GM18873 (cell line): ENCODE measurements around the gene CXCL5.
"Not testable (repeated sequence)": the region's sequence is repeated elsewhere in the genome, so short reads cannot be mapped to it uniquely, and the experiment has no call there.

Experiments used
- ATAC-seq: cut with Tn5 transposase; IDR thresholded peaks from one replicate; pipeline ENCODE4 v1.9.1; 2021; ENCODE audit warnings: mild to moderate bottlenecking, moderate library complexity, moderate number of reproducible peaks; ENCODE audit not compliant: unreplicated experiment, low FRiP score

The CXCL5 gene

DNA sequence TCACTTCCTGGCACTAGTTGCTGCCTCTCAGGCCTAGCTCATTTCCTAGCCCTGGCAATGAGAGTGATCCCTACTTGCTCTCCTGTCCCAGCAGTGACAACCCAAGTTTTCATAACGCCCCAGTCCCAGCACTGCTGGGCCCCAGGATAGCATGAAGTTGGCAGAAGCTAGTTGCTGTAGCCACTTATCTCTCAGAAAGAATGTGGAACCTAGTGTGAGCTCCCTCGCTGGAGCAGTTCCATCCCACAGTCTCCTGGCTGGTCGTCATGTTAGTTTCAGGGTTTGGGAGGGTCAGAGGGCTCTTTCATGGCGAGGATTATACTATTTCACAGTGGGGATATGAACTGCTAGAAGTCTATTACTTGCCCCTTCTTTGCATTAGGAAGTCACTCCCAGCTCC lies 21.8 kb downstream of the CXCL5 start:
- ATAC-seq, result no peak

- no peak for ATAC-seq
These were observed 22.3 kb downstream of the CXCL5 start for GRCh38 chr4:73976217-73976616.

DNA sequence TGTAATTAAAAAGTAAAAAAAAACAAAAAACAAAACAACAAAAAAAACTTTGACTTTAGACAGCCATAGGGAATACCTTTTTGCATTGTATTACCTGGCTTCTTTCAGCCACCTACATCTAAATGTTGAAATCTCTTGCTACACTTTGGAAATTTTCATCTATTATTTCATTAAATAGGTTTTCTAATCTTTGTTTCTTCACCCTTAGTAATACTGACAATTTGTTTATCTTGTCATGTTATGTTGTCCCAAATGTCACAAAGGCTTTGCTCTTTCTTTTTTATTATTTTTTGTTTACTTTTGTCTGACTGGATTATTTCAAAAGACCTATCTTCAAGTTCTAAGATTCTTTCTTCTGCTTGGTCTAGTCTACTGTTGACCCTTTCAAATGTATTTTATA lies 24.1 kb downstream of the CXCL5 start:
- ATAC-seq, result no peak

- no peak for ATAC-seq
These were observed 27.5 kb downstream of the CXCL5 start for GRCh38 chr4:73970945-73971344.

GRCh38 chr4:73970011-73970410 lies 28.5 kb downstream of the CXCL5 start:
- ATAC-seq, result no peak

DNA sequence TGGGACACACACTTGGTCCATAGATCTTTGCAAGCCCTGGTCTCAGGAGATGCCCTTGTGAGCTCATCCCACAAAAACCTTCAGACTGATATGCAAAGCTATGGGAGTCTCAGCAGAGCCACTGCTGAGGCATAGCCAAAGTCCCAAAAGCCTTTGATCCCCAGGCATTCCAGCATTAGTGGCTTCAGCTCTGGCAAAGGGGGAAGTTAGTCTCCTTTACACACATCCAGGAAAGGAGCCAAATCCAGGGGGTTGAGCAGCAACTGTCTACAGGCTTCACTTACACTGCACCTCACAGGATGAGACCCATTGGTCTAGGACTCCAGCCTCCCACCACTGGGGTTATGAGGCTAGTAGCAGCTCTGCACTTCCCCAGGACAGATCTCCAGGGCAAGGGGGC lies 30.6 kb downstream of the CXCL5 start:
- ATAC-seq, result no peak

- ATAC-seq, result no peak
These were observed 33.4 kb downstream of the CXCL5 start for GRCh38 chr4:73964862-73965611.

GRCh38 chr4:73962724-73963123 lies 35.8 kb downstream of the CXCL5 start:
- ATAC-seq, result no peak

GRCh38 chr4:73959041-73959440 lies 39.4 kb downstream of the CXCL5 start:
- not testable (repeated sequence) for ATAC-seq

DNA sequence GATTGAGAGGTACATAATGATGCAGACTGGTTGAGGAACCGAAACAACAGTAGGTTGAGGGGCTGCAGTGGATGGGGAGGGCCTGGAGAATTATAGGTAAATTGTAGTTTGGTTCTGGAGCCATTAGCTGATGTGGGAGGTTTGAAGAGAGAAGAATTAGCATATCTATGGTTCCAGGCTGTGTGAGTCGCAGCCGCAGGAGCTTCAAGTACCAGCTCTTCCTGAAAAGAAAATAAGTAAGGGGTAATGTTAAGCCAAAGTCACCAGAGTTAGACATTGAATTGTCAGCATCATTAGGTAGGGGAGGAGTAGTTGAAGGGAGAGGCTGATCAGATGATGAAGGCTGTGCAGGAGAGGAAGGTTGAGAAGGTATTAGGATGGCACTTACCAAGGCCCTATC lies 46.1 kb downstream of the CXCL5 start:
- no peak for ATAC-seq

GRCh38 chr4:73950376-73950920 lies 48.0 kb downstream of the CXCL5 start:
- ATAC-seq, result not testable (repeated sequence)

DNA sequence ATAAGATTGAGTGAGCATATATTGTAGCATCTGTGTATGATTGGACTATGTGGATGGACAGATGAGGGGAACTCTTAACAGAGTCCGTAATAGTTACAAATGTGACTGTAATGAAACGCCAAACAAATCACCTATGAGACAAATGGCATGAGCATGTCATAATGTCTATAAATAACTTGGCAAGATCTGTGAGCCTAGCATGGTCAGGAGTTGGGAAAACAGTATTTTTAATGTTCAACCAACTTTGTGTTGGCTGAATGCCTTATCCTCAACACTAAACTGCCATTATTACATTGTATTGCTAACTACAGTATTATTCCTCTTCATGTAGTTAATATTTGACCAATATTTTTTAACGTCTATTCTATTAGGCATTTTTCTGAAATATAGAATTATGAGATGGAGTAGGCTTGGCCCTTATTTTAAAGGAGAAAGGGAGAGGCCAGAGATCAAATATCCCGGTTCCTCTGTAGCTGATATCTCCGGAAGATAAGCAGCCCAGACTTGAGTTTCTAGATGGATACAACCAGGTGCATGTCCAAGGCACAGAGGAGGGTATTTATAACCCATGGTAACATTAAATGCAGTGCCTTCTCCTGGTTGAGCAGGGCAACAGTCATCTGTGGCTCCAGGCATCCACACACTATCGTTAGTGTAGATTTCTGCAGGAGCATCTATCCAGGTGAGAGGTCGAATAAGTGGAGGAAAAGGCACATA lies 49.3 kb downstream of the CXCL5 start:
- ATAC-seq, result no peak

- ATAC-seq, result no peak
These were observed 50.2 kb downstream of the CXCL5 start for GRCh38 chr4:73948291-73948690.

- no peak for ATAC-seq
These were observed 51.1 kb downstream of the CXCL5 start for GRCh38 chr4:73947239-73947985.

DNA sequence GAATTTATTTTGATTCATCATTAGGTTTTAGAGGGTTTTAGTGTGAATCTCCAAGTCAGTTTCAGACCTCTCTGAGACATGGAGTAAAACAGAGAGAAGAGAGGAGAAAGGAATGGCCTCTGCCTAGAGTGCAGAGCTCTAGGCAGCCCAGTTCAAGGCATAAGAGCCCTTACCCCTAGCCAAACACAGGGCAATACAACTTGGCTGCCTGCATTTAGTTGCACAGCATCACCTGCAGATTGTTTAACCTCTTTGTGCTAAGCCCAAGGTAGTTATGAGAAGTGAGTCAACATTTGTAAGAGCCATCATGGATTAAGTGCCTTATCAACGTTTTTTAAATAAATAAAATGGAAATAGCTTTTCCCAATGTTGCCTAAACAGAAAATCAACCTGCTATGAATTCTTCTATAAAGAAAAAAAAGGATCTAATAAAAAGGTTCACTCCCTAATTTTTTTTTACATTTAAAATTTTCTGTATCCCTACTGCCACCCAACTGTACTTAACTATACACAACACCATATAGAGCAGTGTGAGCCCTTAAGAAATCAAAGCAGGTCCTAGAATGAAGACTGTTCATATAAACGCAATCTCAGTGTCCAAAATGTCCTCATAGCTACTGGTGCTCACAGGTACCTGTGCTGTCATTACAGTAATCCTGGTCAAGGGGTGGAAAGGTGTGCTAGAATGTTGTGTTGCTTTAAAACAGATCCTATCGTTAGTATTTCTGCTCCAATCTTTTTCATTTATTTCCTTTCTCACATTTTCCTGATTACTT lies 52.6 kb downstream of the CXCL5 start:
- ATAC-seq, result no peak
